NK-92 treated with Interleukin-12 subunit alpha and Interleukin-12 subunit beta, amount 100 ng/mL, for 24 hours (cell line): ENCODE data around the gene MYH10.

Source experiments
- DNase-seq: peaks from one replicate; lab custom pipeline; 2025; lab: John Stamatoyannopoulos, UW

MYH10 gene

GRCh38 chr17:8444494-8444893, 186.0 kb downstream of the MYH10 start:
- DNase-seq = no peak

DNA sequence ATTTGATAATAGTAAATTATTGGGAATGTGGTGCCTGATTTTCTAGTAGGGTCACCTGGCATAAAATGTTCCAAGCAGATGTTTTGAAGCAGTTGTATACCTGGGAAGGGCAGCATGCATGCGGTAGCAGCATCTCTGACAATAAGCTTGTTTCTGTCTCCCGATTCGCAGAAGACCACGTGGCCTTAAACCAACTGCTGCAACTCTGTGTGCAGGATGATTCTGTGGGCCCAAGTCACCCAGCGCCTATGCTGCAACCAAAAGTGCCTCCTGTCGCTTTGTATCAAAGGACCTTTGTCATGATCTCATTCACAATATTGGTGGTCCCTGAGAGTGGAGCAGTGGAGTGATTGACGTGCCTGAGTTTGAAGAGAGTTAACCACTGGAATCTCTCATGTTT, 186.8 kb downstream of the MYH10 start:
- no peak for DNase-seq

DNA sequence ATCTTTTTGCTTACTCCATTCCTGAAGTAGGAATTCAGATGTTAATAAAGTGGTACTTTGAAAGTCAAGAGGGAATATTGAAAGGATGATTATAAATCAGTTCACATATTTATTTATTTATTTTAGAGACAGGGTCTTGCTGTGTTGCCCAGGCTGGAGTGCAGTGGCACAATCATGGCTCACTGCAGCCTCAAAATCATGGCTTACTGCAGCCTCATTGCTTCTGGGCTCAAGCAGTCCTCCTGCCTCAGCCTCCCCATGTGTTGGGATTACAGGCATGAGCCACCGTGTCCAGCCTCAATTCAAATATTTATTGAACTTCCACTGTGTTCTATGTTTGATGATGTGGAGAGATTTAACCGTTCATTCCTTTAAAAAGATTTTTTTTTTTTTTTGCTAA, 188.2 kb downstream of the MYH10 start:
- DNase-seq = no peak

DNA sequence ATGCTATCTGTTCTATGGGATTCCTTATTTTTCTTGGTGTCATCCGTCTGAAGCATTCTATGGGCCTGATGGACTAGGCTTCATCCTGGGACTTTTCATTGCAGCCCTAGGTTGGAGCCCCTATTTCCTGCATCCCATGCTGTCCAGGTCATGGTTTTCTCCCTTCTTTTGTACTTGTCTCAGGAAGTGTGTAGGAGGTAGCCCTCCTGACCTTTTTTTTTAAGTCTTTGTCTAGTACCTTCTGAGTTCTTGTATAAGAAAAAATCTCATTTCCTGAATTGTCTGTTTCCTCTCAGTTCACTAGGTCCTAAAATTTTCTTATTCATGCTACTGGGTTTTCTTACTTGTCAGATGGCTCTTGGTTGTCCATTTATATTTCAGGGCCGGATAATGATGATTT, 188.8 kb downstream of the MYH10 start:
- no peak for DNase-seq

DNA sequence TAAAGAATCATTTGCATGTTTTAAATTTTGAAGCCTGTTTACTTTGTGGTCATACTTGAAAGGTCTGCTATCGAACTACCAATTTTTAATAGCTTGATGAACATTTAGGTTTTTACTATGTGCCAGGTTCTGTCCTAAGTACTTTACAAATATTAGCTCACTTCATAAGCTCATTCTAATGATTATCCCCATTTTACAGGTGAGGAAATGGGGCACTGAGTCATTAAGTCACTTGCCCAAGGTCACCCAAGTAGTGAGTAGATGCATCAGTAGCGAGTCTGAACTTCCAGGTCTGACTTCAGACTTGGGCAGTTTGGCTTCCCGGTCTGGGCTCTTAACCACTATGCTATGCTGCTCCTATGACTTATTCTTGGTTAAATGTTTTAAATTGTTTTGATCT, 190.8 kb downstream of the MYH10 start:
- no peak for DNase-seq

GRCh38 chr17:8438441-8438840, 192.1 kb downstream of the MYH10 start:
- no peak for DNase-seq

DNA sequence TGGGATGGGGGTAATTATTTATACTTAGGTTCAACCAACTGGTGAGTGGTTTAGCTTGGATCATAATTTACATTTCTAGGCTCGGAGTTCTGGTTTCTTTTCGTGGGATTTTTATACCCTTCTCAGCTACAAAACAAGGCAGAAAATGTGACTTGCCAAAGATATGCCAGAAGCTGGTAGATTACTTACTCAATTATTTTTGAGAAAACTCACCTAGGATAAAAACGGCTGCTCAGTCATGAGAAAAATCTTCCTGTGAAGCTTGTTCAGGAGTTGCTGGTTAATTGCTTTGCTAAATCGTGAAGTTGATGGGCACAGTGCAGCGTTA, 193.7 kb downstream of the MYH10 start:
- DNase-seq = no peak

DNA sequence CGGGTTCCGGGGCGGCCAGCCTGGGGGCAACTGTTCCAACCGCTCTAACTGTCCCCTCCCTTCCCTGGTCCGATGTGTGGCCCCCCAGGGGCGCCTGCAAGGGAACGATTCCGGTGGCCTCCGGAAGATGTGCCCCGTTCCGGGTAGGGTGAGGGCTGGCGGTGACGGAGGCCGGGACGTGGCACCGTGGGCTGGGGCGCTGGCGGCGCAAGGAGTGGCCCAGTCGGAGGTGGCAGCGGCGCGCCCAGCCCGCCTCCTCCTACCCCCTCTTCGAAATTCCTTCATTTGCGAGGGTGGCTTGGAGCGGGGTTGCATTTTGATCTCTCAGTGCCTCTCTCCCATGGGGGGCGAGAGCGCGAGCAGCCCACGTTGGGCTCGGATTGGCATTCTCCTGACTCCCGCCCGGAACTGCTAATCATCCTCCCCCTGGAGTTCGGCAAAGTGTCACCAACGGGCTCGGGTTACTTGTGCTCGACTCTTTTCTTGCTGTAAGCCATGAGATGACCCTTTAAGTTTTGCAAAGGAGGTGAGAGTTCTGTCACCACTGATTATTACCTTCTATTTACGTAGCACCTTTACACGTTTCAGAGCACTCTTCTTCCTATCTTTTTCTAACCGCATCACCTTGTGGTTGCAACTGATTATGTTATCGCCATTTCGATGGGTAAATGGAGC, 194.2 kb downstream of the MYH10 start:
- peak; percentile 40 for DNase-seq

GRCh38 chr17:8435245-8436168, 195.0 kb downstream of the MYH10 start, which contains the start of gene NDEL1:
TSS of gene NDEL1 (plus strand) at chr17:8435884. CDS start at chr17:8444272, 8,388 bp downstream.
- DNase-seq = peak; percentile 91

DNA sequence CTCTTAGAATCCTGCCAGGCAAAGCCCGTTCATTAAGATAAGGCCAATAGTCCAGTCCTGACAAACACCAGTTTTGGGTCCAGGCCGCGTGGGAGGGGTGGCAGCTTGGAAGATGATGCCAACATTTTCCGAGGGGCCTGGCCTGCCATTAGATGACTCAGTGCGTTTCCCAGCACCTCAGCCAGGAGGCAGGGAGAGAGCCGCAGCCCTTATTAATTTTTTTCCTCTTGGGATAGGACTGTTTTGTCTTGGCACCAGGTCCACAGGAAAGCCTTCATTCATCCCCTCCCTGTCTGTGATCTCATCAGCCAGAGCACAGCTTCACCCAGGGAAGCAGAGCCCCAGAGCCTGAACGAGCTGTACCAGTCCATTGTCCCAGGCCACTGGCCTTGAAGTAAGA, 199.6 kb downstream of the MYH10 start:
- no peak for DNase-seq

DNA sequence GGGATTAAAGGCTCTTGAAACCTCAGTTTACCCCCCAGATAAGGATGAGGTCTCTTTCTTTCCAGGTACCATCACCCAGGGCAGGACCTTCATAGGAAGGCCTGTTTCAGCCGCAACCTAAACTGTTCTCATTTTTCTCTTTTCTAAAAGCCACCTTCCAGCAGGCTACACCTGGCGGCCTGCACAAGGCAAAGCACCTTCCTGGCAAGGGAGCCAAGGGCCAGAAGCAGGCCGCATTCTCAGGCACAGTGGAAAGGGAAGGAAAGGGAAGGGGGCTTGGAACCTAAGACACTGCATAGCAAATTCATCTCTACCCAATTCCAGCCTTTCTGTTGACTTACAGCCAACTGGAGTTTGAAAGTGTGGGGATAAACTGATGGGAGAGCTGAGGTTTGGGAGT, 203.7 kb downstream of the MYH10 start:
- DNase-seq = no peak

GRCh38 chr17:8426094-8426720, 204.3 kb downstream of the MYH10 start:
- DNase-seq = no peak
